GM12892 (cell line): ENCODE data around the gene ABCB10.

Source experiments
- POLR2A ChIP-seq: IDR thresholded peaks from 2 replicates; pipeline ENCODE4 v1.6.1; 2011; ENCODE audit warnings: low read depth, low read length, control low read depth
- POLR2AphosphoS5 ChIP-seq: IDR thresholded peaks from 2 replicates; pipeline ENCODE4 v1.6.1; 2011; ENCODE audit warnings: low read depth, low read length, control low read depth
- TAF1 ChIP-seq: IDR thresholded peaks from 2 replicates; pipeline ENCODE4 v1.6.1; 2011; ENCODE audit warnings: low read depth, mild to moderate bottlenecking, control low read depth, low read length, borderline replicate concordance

DNA sequence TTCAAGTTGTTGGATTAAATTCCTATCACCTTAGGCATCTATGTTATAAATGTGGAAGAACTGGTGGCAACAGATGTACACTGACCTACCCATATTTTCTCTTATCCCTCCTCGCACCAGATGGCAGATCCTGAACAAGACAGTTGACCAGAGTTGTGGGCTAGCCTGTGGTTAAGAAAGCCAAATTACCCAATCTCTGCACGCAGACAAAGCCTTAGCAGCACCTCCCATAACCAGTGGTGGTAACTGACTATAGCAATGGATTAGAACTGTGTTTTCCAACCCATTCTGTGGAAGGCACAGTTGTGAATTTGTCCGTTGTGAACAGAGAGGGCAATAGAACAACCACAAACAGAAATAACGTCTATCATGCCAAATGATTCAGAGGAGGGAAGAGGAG lies 20.6 kb downstream of the ABCB10 start:
- TF ChIP-seq POLR2A (no peak), POLR2AphosphoS5 (no peak), TAF1 (no peak)
